ENCODE data around the gene SLC48A1.

- TF ChIP-seq BHLHE40 (IDR thresholded peaks at IDR 0.05; ENCODE audit: borderline replicate concordance) (no peak), FOXM1 (IDR thresholded peaks at IDR 0.05; ENCODE audit: borderline replicate concordance) (no peak), SUZ12 (IDR thresholded peaks at IDR 0.05) (no peak), SP1 (IDR thresholded peaks at IDR 0.05) (no peak), FOXK2 (IDR thresholded peaks at IDR 0.05) (no peak), ELF4 (IDR thresholded peaks at IDR 0.05) (no peak), HDGF (IDR thresholded peaks at IDR 0.05; ENCODE audit: borderline replicate concordance) (no peak), FOXA1 (IDR thresholded peaks at IDR 0.05) (no peak), PKNOX1 (IDR thresholded peaks at IDR 0.05) (no peak), ZNF384 (IDR thresholded peaks at IDR 0.05) (no peak)
Measured at GRCh38 chr12:47729233-47729632, 43.8 kb upstream of the SLC48A1 start.

Data from HEK293T (cell line).